Caco-2 (cell line): ENCODE data around the gene GK. TPM values are rescaled to one million over a fixed set of nuclear protein-coding genes. Genes with fewer than 3 reads are reported as not detected.
A peak's percentile ranks its signal among the peaks of the same experiment; 100 is the strongest.

ENCODE experiments used
- BruUV-seq: library from RNA; stranded (reverse); fragments of 400-500 nt; replicated peaks from 2 replicates; lab custom pipeline; 2021; lab: Mats Ljungman, UMichigan
- CTCF ChIA-PET: fragments of 300-600 bp; sonication (Branson Sonifier 250); formaldehyde crosslinking; loops from one replicate; lab custom pipeline; 2022; ENCODE audit warnings: antibody characterized with exemption; lab: Charles Lee
- POLR2A ChIA-PET: fragments of 300-600 bp; sonication (Branson Sonifier 250); formaldehyde crosslinking; loops from one replicate; lab custom pipeline; 2022; ENCODE audit warnings: antibody characterized with exemption; lab: Charles Lee
- DNase-seq, 2 experiments: peaks; one replicate each; pipeline versions ENCODE4 v3.0.0 to v3.0.0-alpha.2; 2020 to 2022
- H3K27me3 ChIP-seq: replicated peaks from 2 replicates; pipeline ENCODE4 v1.6.0; 2011; ENCODE audit warnings: low read length; ENCODE audit not compliant: control insufficient read depth, insufficient read depth
- H3K36me3 ChIP-seq: 2 replicates; pipeline ENCODE4 v1.5.1; 2011; ENCODE audit warnings: low read length; ENCODE audit not compliant: control insufficient read depth, insufficient read depth
- H3K4me1 ChIP-seq: fragments of 250-450 bp; sonication (Bioruptor Pico); 2 replicates; pipeline ENCODE4 v1.5.1; 2020; ENCODE audit warnings: mild to moderate bottlenecking
- H3K4me3 ChIP-seq: 2 replicates; pipeline ENCODE4 v1.5.1; 2011; ENCODE audit warnings: low read depth, mild to moderate bottlenecking, control low read depth, low read length
- H3K9me3 ChIP-seq: fragments of 250-450 bp; sonication (Bioruptor Pico); 2 replicates; pipeline ENCODE4 v1.5.1; 2020; ENCODE audit warnings: mild to moderate bottlenecking, moderate library complexity
- H3K27ac Mint-ChIP-seq: one replicate; pipeline ENCODE4 v1.8.0; 2022; ENCODE audit warnings: mixed read lengths; ENCODE audit not compliant: unreplicated experiment
- H3K27me3 Mint-ChIP-seq: one replicate; pipeline ENCODE4 v1.8.0; 2022; ENCODE audit warnings: mixed read lengths; ENCODE audit not compliant: insufficient read depth, unreplicated experiment
- H3K36me3 Mint-ChIP-seq: one replicate; pipeline ENCODE4 v1.8.0; 2022; ENCODE audit warnings: mild to moderate bottlenecking, mixed read lengths; ENCODE audit not compliant: insufficient read depth, unreplicated experiment
- H3K4me1 Mint-ChIP-seq: one replicate; pipeline ENCODE4 v1.8.0; 2022; ENCODE audit warnings: low read depth, mixed read lengths; ENCODE audit not compliant: unreplicated experiment
- H3K4me3 Mint-ChIP-seq: one replicate; pipeline ENCODE4 v1.8.0; 2022; ENCODE audit warnings: mild to moderate bottlenecking, moderate library complexity, mixed read lengths; ENCODE audit not compliant: unreplicated experiment
- H3K9me3 Mint-ChIP-seq: one replicate; pipeline ENCODE4 v1.8.0; 2022; ENCODE audit warnings: mixed read lengths; ENCODE audit not compliant: unreplicated experiment
- intact Hi-C: fragments of 100-400 bp; cut with micrococcal nuclease; formaldehyde crosslinking; loops from one replicate; pipeline ENCODE4 v1.10.0; 2022; ENCODE audit not compliant: unreplicated experiment
- total RNA-seq: library from RNA; stranded (reverse); gene quantifications from 2 replicates; pipeline ENCODE4 v1.2.3, GENCODE V29; 2022
- TF ChIP-seq, protein P1 (sequence below), 2 experiments: fragments of 200-600 bp in 1 of 2; IDR thresholded peaks; 1 replicate in 1 of 2; 2 replicates in 1 of 2; pipeline versions ENCODE4 v1.5.1 to v1.8.0; 2011 to 2022; ENCODE audit warnings: antibody characterized with exemption in 1 of 2, control low read depth in 1 of 2, inconsistent platforms in 1 of 2, low read depth in 1 of 2, low read length in 1 of 2, mild to moderate bottlenecking in 1 of 2, moderate library complexity in 1 of 2; ENCODE audit not compliant: insufficient read depth in 1 of 2, severe bottlenecking in 1 of 2, unreplicated experiment in 1 of 2

GK gene
- total RNA-seq, 1 experiment from 2014 or later, result 6.5 TPM

GRCh38 chrX:30618160-30618765 is 35.0 kb upstream of the GK start:
- POLR2A ChIA-PET, result no interaction called here
- Mint-ChIP-seq H3K27ac (no peak overlapping the region), H3K27me3 (no peaks in the 10 kb centered on the region), H3K4me3 (no peak overlapping the region), H3K4me1 (no peaks in the 10 kb centered on the region), H3K9me3 (no peaks in the 10 kb centered on the region), H3K36me3 (no peaks in the 10 kb centered on the region)
- TF ChIP-seq, protein P1, sequence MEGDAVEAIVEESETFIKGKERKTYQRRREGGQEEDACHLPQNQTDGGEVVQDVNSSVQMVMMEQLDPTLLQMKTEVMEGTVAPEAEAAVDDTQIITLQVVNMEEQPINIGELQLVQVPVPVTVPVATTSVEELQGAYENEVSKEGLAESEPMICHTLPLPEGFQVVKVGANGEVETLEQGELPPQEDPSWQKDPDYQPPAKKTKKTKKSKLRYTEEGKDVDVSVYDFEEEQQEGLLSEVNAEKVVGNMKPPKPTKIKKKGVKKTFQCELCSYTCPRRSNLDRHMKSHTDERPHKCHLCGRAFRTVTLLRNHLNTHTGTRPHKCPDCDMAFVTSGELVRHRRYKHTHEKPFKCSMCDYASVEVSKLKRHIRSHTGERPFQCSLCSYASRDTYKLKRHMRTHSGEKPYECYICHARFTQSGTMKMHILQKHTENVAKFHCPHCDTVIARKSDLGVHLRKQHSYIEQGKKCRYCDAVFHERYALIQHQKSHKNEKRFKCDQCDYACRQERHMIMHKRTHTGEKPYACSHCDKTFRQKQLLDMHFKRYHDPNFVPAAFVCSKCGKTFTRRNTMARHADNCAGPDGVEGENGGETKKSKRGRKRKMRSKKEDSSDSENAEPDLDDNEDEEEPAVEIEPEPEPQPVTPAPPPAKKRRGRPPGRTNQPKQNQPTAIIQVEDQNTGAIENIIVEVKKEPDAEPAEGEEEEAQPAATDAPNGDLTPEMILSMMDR (IDR thresholded peaks at IDR 0.05; ENCODE audit: insufficient read depth in 1 of 2, low read depth in 1 of 2, low read length in 1 of 2, severe bottlenecking in 1 of 2, unreplicated experiment in 1 of 2), result peak in 1 of 2 experiments; percentile 12
- no peak overlapping the region for H3K4me3 ChIP-seq
- no peaks in the 10 kb centered on the region for H3K27me3 ChIP-seq
- BruUV-seq, result no TSS peak
- CTCF ChIA-PET, result interaction anchor here (1.0 kb wide), 1 partner anchor 47 kb away, joined by 5 read pairs; no protein-coding TSS in a partner anchor
- no peak for DNase-seq
- no peaks in the 10 kb centered on the region for H3K36me3 ChIP-seq
- H3K9me3 ChIP-seq, result no peaks in the 10 kb centered on the region
- intact Hi-C loops, result loop anchor here (1.0 kb wide), 1 partner anchor 48 kb away; no protein-coding TSS in a partner anchor
- no peaks in the 10 kb centered on the region for H3K4me1 ChIP-seq

DNA sequence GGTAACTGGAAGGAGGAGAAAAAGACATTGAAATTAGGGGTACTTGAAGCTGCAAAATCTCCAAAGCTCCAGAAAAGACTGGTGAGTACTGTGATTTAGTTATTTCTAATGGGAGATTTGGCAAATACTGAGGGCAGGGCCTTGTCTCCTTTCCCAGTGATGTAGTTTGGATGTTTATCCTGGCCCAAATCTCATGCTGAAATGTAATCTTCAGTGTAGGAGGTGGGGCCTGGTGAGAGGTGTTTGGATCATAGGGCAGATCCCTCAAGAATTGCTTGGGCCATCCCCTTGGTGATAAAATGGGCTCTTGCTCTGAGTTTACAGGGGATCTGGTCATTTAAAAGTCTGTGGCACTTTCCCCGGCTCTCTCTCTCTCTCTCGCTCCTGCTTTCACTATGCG is 33.1 kb upstream of the GK start:
- Mint-ChIP-seq H3K36me3 (no peaks in the 10 kb centered on the region), H3K27me3 (no peaks in the 10 kb centered on the region), H3K4me1 (no peaks in the 10 kb centered on the region), H3K27ac (no peak overlapping the region), H3K9me3 (no peaks in the 10 kb centered on the region), H3K4me3 (no peak overlapping the region)
- ChIA-PET POLR2A (no interaction called here), CTCF (no interaction called here)
- Histone ChIP-seq H3K4me3 (no peak overlapping the region), H3K36me3 (no peaks in the 10 kb centered on the region), H3K27me3 (no peaks in the 10 kb centered on the region), H3K9me3 (no peaks in the 10 kb centered on the region), H3K4me1 (no peaks in the 10 kb centered on the region)
- BruUV-seq, result no TSS peak
- TF ChIP-seq, protein P1 (IDR thresholded peaks at IDR 0.05; ENCODE audit: insufficient read depth in 1 of 2, low read depth in 1 of 2, low read length in 1 of 2, severe bottlenecking in 1 of 2, unreplicated experiment in 1 of 2), result no peak
- intact Hi-C loops, result no loop called here
- DNase-seq, result no peak

DNA sequence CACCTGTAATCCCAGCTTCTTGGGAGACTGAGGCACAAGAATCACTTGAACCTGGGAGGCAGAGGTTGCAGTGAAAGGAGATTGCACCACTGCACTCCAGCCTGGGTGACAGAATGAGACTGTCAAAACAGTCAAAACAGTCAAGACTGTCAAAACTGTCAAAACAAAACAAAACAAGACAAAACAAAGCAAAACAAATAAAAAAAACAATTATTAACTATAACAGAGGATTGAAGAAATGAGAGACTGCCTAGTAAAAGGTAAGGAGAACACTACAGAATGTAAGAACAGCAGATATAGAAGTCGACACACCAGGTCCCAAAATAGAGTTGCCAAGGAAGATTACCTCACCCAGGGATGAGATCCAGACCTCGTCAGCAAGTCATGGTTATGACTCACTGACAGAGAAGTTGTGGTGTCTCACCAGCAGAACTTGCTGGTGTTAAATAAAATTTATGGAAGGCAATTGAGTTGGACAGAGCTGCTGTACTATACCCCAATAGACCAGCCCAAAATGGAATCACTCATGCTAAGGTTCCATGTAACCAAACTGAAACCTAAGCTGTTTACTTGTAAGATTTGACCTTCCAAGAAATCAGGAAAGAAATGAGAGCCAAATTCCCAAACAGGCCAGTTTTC is 32.1 kb upstream of the GK start:
- H3K4me3 Mint-ChIP-seq, result no peak overlapping the region
- H3K9me3 Mint-ChIP-seq, result no peaks in the 10 kb centered on the region
- H3K27ac Mint-ChIP-seq, result no peak overlapping the region
- H3K36me3 Mint-ChIP-seq, result no peaks in the 10 kb centered on the region
- TF ChIP-seq, protein P1 (IDR thresholded peaks at IDR 0.05; ENCODE audit: insufficient read depth in 1 of 2, low read depth in 1 of 2, low read length in 1 of 2, severe bottlenecking in 1 of 2, unreplicated experiment in 1 of 2), result no peak
- CTCF ChIA-PET, result no interaction called here
- Histone ChIP-seq H3K27me3 (no peaks in the 10 kb centered on the region), H3K4me1 (0 out of 2 replicates have a peak, but pooled peaks cover under 1% of the 10 kb centered on the region), H3K36me3 (no peaks in the 10 kb centered on the region), H3K9me3 (no peaks in the 10 kb centered on the region), H3K4me3 (no peak overlapping the region)
- BruUV-seq, result no TSS peak
- H3K4me1 Mint-ChIP-seq, result no peaks in the 10 kb centered on the region
- DNase-seq, result no peak
- intact Hi-C loops, result no loop called here
- POLR2A ChIA-PET, result no interaction called here
- H3K27me3 Mint-ChIP-seq, result no peaks in the 10 kb centered on the region
